ENCODE data around the gene TRPM3. TPM values are rescaled to one million over a fixed set of nuclear protein-coding genes. Genes with fewer than 3 reads are reported as not detected.

TRPM3 gene
- total RNA-seq, 1 donor = 0.72 TPM

DNA sequence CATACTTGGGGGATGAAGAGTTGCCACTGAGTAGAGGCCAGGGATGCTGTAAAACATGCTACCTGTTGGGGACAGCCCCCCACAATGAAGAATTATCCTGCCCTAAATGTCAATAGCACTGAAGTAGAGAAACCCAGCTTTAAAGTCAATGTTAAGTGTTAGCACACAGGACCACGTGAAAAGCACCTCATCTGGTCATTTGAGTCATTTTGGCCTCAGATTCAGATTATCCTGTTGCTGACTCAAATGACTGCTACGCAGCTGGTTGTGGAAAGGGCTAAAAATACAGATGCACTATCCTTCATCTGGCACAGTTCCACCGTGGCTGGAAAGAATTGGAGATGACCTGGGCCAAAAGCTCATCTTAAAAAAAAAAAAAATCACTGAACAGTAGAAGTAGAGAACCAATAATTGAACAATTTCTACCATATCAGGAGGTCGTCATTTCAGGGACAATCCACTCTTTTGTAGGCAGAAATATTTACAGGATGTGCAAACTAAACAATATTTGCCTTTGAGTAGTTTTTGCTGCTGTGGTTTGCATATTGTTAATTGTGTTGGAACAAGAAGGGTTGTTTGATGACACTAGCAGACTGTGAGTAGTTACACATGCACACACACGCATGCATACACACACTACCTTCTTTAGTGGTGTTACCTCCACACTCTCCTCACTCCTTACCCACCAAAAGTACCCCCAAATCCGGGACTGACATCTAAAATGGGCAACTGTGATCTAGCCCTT is 511.7 kb downstream of the TRPM3 start:
- Histone ChIP-seq H3K27ac (ENCODE audit: low read depth, low read length) (peak overlapping the region; percentile 70), H3K36me3 (ENCODE audit: insufficient read depth, low read length) (no peaks in the 10 kb centered on the region), H3K79me2 (ENCODE audit: insufficient read depth, low read length) (no peaks in the 10 kb centered on the region), H3K9me3 (ENCODE audit: low read depth, low read length) (no peaks in the 10 kb centered on the region), H4K20me1 (ENCODE audit: insufficient read depth, low read length) (no peaks in the 10 kb centered on the region), H3K4me3 (ENCODE audit: insufficient read depth, low read length) (no peak overlapping the region), H3K4me1 (ENCODE audit: insufficient read depth, low read length) (peaks cover 12% of the 10 kb centered on the region), H2AFZ (ENCODE audit: low read length) (peak overlapping the region; percentile 23), H3K4me2 (ENCODE audit: insufficient read depth, low read length) (peak overlapping the region; percentile 41), H3K27me3 (ENCODE audit: insufficient read depth, low read length) (no peaks in the 10 kb centered on the region)
- TF ChIP-seq, protein P1, sequence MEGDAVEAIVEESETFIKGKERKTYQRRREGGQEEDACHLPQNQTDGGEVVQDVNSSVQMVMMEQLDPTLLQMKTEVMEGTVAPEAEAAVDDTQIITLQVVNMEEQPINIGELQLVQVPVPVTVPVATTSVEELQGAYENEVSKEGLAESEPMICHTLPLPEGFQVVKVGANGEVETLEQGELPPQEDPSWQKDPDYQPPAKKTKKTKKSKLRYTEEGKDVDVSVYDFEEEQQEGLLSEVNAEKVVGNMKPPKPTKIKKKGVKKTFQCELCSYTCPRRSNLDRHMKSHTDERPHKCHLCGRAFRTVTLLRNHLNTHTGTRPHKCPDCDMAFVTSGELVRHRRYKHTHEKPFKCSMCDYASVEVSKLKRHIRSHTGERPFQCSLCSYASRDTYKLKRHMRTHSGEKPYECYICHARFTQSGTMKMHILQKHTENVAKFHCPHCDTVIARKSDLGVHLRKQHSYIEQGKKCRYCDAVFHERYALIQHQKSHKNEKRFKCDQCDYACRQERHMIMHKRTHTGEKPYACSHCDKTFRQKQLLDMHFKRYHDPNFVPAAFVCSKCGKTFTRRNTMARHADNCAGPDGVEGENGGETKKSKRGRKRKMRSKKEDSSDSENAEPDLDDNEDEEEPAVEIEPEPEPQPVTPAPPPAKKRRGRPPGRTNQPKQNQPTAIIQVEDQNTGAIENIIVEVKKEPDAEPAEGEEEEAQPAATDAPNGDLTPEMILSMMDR (IDR thresholded peaks at IDR 0.05; ENCODE audit: extremely low read depth, low read depth, low read length) = no peak
- peak; percentile 82 for DNase-seq (ENCODE audit: insufficient read length, low spot score, missing footprints)

DNA sequence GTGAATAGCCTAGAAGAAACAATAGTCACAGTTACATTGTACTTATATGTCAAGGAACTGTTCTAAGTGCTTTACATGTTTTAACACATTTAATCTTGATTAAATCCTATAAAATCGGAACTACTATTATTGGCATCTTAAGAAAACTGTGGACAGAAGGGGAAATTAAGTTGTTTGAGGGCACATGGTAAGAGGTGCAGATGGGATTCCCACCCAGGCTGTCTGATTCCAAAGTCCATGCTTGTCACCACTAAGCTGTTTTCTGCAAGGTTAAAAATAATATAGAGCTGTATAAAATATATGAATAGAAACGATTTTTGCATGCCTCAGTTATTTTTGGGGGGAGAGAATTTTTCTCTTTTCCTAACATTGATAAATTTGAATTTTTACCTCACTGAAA is 512.4 kb downstream of the TRPM3 start:
- H3K36me3 ChIP-seq (ENCODE audit: insufficient read depth, low read length) = no peaks in the 10 kb centered on the region
- DNase-seq (ENCODE audit: insufficient read length, low spot score, missing footprints) = no peak
- H3K27me3 ChIP-seq (ENCODE audit: insufficient read depth, low read length) = no peaks in the 10 kb centered on the region
- no peaks in the 10 kb centered on the region for H4K20me1 ChIP-seq (ENCODE audit: insufficient read depth, low read length)
- H3K9me3 ChIP-seq (ENCODE audit: low read depth, low read length) = no peaks in the 10 kb centered on the region
- H2AFZ ChIP-seq (ENCODE audit: low read length) = no peak overlapping the region
- peaks cover 12% of the 10 kb centered on the region for H3K4me1 ChIP-seq (ENCODE audit: insufficient read depth, low read length)
- H3K27ac ChIP-seq (ENCODE audit: low read depth, low read length) = peak overlapping the region; percentile 70
- TF ChIP-seq, protein P1 (IDR thresholded peaks at IDR 0.05; ENCODE audit: extremely low read depth, low read depth, low read length) = no peak
- H3K79me2 ChIP-seq (ENCODE audit: insufficient read depth, low read length) = no peaks in the 10 kb centered on the region
- H3K4me2 ChIP-seq (ENCODE audit: insufficient read depth, low read length) = peak overlapping the region; percentile 41
- H3K4me3 ChIP-seq (ENCODE audit: insufficient read depth, low read length) = no peak overlapping the region

DNA sequence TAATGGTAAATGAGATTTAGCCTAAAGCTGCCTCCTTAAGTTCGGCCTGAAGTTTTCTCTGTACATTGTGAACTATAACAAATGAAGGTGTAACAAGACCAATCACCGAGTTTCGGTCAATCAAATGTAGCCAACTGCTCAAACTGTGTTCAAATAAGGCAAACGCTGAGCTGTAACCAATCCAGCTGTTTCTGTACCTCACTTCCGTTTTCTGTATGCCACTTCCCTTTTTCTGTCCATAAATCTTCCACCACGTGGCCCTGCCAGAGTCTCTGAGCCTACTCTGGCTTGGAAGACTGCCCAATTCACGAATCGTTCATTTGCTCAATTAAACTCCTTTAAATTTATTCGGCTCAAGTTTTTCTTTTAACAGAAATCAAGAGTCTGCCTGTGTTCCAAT is 513.5 kb downstream of the TRPM3 start:
- Histone ChIP-seq H3K27me3 (ENCODE audit: insufficient read depth, low read length) (no peaks in the 10 kb centered on the region), H3K9me3 (ENCODE audit: low read depth, low read length) (no peaks in the 10 kb centered on the region), H3K4me1 (ENCODE audit: insufficient read depth, low read length) (peaks cover 16% of the 10 kb centered on the region), H3K4me3 (ENCODE audit: insufficient read depth, low read length) (no peak overlapping the region), H4K20me1 (ENCODE audit: insufficient read depth, low read length) (no peaks in the 10 kb centered on the region), H3K27ac (ENCODE audit: low read depth, low read length) (no peak overlapping the region), H3K4me2 (ENCODE audit: insufficient read depth, low read length) (no peak overlapping the region), H3K79me2 (ENCODE audit: insufficient read depth, low read length) (no peaks in the 10 kb centered on the region), H3K36me3 (ENCODE audit: insufficient read depth, low read length) (no peaks in the 10 kb centered on the region), H2AFZ (ENCODE audit: low read length) (no peak overlapping the region)
- TF ChIP-seq, protein P1 (IDR thresholded peaks at IDR 0.05; ENCODE audit: extremely low read depth, low read depth, low read length) = no peak
- DNase-seq (ENCODE audit: insufficient read length, low spot score, missing footprints) = no peak

DNA sequence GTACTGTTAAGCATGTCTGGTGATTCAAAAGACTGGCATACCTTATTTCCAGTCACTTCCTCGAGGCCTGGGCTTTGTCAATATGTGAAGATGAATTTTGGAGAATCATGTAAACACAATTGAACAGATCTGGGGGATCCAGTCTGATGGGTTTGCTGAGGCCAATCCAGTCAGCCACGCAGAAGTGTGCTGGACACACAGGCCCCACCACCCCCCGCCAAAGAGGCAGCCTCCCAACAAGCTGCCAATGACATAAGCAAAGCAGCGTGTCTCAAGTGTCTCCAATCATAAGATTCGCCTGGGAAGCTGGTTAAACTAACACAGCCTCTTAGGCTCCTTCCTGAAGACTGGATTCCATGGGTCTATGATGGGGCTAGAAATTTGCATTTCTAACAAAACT is 514.1 kb downstream of the TRPM3 start:
- H2AFZ ChIP-seq (ENCODE audit: low read length) = no peak overlapping the region
- TF ChIP-seq, protein P1 (IDR thresholded peaks at IDR 0.05; ENCODE audit: extremely low read depth, low read depth, low read length) = no peak

More for the DNA sequence above, 514.1 kb downstream of the TRPM3 start:
- H3K9me3 ChIP-seq (ENCODE audit: low read depth, low read length) = no peaks in the 10 kb centered on the region
- no peaks in the 10 kb centered on the region for H4K20me1 ChIP-seq (ENCODE audit: insufficient read depth, low read length)
- no peak overlapping the region for H3K4me2 ChIP-seq (ENCODE audit: insufficient read depth, low read length)
- H3K27ac ChIP-seq (ENCODE audit: low read depth, low read length) = no peak overlapping the region
- peaks cover 17% of the 10 kb centered on the region for H3K4me1 ChIP-seq (ENCODE audit: insufficient read depth, low read length)
- H3K79me2 ChIP-seq (ENCODE audit: insufficient read depth, low read length) = no peaks in the 10 kb centered on the region
- H3K27me3 ChIP-seq (ENCODE audit: insufficient read depth, low read length) = no peaks in the 10 kb centered on the region
- H3K36me3 ChIP-seq (ENCODE audit: insufficient read depth, low read length) = no peaks in the 10 kb centered on the region
- DNase-seq (ENCODE audit: insufficient read length, low spot score, missing footprints) = no peak
- H3K4me3 ChIP-seq (ENCODE audit: insufficient read depth, low read length) = no peak overlapping the region
